Effector CD8-positive, alpha-beta T cell (primary cell): Measurements from ENCODE around the gene GRID1.

Source experiments
- DNase-seq: peaks from one replicate; lab custom pipeline; 2025; lab: John Stamatoyannopoulos, UW

GRID1 gene

GRCh38 chr10:85618841-85619240 is 747.8 kb downstream of the GRID1 start:
- no peak for DNase-seq

- DNase-seq, result no peak
Observed at GRCh38 chr10:85617751-85618546, 748.6 kb downstream of the GRID1 start.

DNA sequence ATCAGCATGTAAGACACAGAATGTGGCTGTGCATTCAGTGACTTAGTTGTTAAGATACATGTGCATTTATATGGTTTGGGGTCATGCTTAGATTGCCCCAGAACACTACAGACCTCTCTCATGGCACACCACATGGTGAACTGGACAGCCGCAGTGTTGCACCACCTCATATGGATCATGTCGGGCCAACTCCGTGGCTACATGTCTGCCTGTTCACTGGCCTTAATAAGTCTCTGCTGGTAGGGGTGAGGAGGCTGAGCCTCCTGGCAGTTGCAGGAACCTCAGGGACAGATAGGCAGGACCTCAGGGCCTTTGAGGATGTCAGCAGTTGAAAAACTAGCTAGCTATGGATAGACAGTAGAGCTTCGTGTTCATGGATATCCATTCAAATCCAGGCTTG is 751.0 kb downstream of the GRID1 start:
- DNase-seq, result no peak

DNA sequence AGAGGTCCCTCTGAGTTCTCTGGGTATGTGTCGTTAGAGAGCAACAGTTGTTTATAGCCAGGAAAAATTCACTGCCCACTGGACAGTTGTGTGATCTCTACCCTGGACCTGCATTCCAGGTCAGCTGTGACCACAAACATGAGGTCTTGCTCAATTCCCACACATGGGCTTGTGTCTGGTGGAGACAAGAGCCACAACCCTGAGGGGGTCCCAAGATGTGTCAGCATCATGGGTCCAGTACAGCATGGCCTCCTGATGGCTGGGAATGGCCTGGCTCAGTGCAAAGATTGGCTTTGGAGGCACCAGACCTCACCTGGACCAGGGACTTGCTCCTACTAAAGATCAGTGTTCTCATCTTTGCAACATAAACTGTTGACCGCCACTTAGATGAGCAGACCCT is 751.6 kb downstream of the GRID1 start:
- DNase-seq, result no peak

- DNase-seq, result no peak
Observed at GRCh38 chr10:85614566-85614965, 752.0 kb downstream of the GRID1 start.

DNA sequence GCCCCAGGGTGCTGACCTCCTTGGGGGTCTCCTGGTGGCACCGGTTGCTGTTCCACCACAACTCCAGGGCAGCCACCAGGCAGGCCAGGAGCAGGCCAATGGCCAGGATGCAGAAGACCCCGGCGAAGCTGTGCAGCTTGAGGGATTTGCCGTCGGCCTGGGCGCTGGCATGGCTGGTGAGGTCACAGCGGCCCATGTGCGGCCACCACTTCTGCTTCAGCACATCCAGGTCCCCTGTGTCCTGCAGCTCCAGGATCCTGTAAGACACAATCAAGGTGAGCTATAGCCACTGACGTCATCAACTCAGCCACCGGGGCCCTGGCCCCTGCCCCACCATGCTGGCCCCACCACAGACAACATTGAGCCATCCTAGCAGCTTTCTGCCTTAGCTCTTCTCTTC is 753.2 kb downstream of the GRID1 start:
- no peak for DNase-seq

GRCh38 chr10:85612833-85613232 is 753.8 kb downstream of the GRID1 start:
- no peak for DNase-seq

DNA sequence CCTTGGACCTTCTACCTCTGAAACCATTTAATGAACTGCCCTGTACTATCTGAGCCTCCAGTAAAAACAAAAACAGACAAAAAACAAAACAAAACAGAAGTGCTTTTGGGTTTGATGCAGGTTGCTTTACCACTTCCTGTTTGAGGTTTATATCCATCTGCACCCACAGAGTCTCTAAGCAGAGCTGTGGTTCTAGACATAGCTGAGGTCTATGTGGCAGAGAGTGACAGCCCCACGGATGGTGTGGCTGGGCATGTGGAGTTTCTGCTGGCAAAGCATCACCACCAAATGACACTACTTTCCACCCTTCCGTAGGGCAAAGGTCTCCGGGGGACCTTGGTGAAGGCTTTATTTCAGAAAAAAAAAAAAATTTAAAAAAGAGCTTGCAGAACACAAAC is 754.2 kb downstream of the GRID1 start:
- no peak for DNase-seq

GRCh38 chr10:85611746-85612377 is 754.7 kb downstream of the GRID1 start:
- no peak for DNase-seq

- DNase-seq, result no peak
Observed at GRCh38 chr10:85611093-85611740, 755.4 kb downstream of the GRID1 start.

- DNase-seq, result no peak
Observed at GRCh38 chr10:85610381-85611092, 756.1 kb downstream of the GRID1 start.

DNA sequence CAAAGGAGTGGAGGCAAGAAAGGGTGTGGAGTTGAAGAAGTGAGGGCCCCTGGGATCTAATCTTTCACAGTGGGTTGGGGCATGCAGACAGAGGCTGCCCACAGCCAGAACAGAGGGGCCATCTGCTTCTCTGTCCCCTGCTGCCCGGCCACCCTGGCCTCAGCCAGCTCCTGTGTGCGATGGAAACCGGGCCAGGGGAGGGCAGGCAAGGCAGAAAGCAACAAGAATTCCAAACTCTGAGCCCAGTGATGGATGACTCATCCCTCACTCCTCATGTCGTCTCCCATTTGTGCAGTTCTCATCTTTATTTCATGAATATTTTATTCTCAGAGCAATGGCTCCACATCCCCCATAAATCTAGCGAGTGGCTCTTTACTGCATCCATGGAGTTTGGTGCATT is 757.1 kb downstream of the GRID1 start:
- no peak for DNase-seq

DNA sequence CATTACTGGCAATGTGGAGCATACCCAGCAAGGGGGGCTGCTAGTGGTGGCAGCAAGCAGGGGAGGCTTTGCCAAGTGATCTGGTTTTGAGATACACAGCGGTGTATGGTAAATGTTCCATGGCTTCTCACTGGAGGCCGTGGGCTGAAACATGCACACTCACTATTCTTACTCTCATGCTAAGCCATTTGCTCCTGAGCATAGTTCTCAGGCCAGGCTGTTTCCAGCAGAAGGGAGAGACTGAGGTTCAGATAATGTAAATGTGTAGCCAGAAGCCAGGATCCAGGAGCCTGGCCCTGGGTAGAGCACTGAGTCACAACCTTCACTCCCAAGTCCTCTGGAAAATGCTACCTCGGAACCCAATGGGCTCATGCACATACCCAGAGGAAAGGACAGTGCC is 757.9 kb downstream of the GRID1 start:
- no peak for DNase-seq

DNA sequence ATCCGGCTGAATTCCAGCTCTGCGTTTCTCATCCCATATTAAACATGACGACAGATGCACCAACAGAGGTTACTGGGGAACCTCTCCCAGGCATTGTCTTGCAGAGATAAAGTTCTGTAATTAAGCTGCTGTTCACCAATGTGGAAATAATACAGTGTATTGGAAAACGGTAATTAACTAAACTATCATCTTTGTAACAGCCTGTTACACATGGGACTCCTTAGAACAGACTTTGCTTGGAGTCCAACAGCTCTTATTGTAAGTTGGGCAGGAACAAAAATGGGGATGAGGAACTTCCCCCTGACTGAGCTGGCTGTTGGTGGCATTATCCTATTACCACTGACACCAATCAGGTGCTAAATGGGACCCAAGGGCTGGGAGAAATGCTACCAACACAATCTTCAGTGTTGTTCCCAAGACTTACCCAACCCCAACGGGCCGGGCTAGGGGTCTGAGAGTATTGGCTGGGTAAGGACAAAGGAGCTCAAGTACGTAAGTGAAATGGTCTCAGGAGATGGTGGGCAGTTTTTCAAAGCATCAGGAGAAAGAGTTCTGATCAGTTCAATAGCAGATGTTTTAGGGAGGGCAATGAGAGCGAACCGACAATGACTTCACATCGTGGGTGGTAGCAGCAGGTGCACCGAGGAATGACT is 759.4 kb downstream of the GRID1 start:
- DNase-seq, result no peak

- no peak for DNase-seq
Observed at GRCh38 chr10:85606401-85606800, 760.2 kb downstream of the GRID1 start.

GRCh38 chr10:85604884-85605283 is 761.7 kb downstream of the GRID1 start:
- DNase-seq, result no peak

GRCh38 chr10:85604136-85604725 is 762.4 kb downstream of the GRID1 start:
- DNase-seq, result no peak

DNA sequence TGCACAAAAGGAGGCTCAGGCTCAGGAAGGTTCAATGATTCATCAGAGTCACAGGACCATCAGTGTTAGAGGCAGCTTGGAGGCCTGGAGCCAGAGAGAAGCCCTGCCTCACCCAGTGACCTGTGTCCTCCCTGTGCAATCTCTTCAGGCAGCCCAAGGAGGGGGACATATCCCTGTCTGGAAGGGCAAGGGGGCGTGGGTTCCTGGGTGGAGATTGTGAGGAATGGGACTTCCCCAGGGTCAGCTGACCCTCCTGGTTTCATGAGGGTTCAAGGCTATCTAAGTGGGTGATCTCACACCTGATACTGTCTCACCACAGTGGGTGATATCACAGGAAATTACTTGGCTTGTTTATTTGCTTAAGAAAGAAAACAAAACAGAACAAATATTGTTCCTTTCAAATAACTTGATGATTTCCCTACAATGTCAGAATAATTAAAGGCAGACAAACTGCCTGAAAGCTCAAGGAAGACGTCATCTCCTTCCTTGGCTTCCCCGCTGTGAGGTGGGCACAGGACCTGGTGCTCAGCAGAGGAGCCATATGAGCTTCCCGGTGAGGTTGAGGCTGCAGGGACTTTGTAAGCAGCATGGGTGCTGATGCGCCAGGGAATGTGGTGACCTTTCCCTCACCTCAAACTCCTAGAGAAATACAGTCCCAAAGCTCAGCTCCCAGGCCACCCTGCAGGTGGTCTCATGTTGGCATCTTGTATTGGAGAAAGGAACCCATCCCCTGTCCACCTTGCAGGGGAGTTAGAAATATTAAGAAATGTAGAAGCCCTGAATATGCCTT is 763.2 kb downstream of the GRID1 start:
- no peak for DNase-seq

- DNase-seq, result no peak
Observed at GRCh38 chr10:85602713-85603112, 763.9 kb downstream of the GRID1 start.

- no peak for DNase-seq
Observed at GRCh38 chr10:85602306-85602705, 764.3 kb downstream of the GRID1 start.

GRCh38 chr10:85601526-85601925 is 765.1 kb downstream of the GRID1 start:
- no peak for DNase-seq
